OCI-LY3 (cell line): ENCODE results near the gene MORF4L2.
"Not testable (repeated sequence)": the region's sequence is repeated elsewhere in the genome, so short reads cannot be mapped to it uniquely, and the experiment has no call there.

Source experiments
- H2AFZ ChIP-seq: fragments of 200-600, 300-600 bp; shearing (Covaris generic); 2 replicates; pipeline ENCODE4 v1.6.0; 2014; ENCODE audit warnings: antibody characterized with exemption, low read depth, low read length
- H3K27ac ChIP-seq: fragments of 200-600, 300-600 bp; sonication (generic); 2 replicates; pipeline ENCODE4 v1.5.1; 2014; ENCODE audit warnings: mild to moderate bottlenecking, low read length, moderate library complexity, mixed read lengths
- H3K27me3 ChIP-seq: fragments of 200-600, 300-600 bp; sonication (generic); 2 replicates; pipeline ENCODE4 v1.6.1; 2014; ENCODE audit warnings: low read depth, low read length, mixed read lengths
- H3K36me3 ChIP-seq: fragments of 200-600, 300-600 bp; sonication (generic); replicated peaks from 2 replicates; pipeline ENCODE3; 2014; ENCODE audit warnings: low read depth, low read length, mixed read lengths
- H3K4me1 ChIP-seq: fragments of 300-600, 200-600 bp; sonication (generic); 2 replicates; pipeline ENCODE4 v1.6.1; 2014; ENCODE audit warnings: low read length, mixed read lengths
- H3K4me2 ChIP-seq: fragments of 200-600, 300-600 bp; sonication (generic); 2 replicates; pipeline ENCODE4 v1.6.1; 2014; ENCODE audit warnings: low read length, mixed read lengths
- H3K4me3 ChIP-seq: fragments of 300-600, 200-600 bp; sonication (generic); 2 replicates; pipeline ENCODE4 v1.5.1; 2014; ENCODE audit warnings: antibody characterized with exemption, mild to moderate bottlenecking, low read length, moderate library complexity
- H3K79me2 ChIP-seq: fragments of 300-600, 200-600 bp; shearing (Covaris generic); 2 replicates; pipeline ENCODE4 v1.6.1; 2014; ENCODE audit warnings: mild to moderate bottlenecking, low read length, mixed read lengths
- H3K9ac ChIP-seq: fragments of 300-600, 200-600 bp; shearing (Covaris generic); 2 replicates; pipeline ENCODE4 v1.6.0; 2014; ENCODE audit warnings: mild to moderate bottlenecking, low read length, moderate library complexity
- H3K9me3 ChIP-seq: fragments of 200-600, 300-600 bp; shearing (Covaris generic); 2 replicates; pipeline ENCODE4 v1.6.1; 2014; ENCODE audit warnings: low read length, mixed read lengths; ENCODE audit not compliant: insufficient read depth
- H4K20me1 ChIP-seq: fragments of 200-600, 300-600 bp; sonication (generic); 2 replicates; pipeline ENCODE4 v1.6.1; 2016; ENCODE audit warnings: low read length, mixed read lengths; ENCODE audit not compliant: insufficient read depth
- EZH2phosphoT487 ChIP-seq: fragments of 200-600 bp; shearing (Covaris generic); IDR thresholded peaks from 2 replicates; pipeline ENCODE4 v1.6.1; 2018; ENCODE audit warnings: antibody characterized with exemption, mixed run types, low read depth
- TF ChIP-seq, protein P1 (sequence below): fragments of 200-600, 300-600 bp; sonication (generic); IDR thresholded peaks from 2 replicates; pipeline ENCODE4 v1.5.1; 2014; ENCODE audit warnings: antibody characterized with exemption, low read length, low read depth

Gene MORF4L2

DNA sequence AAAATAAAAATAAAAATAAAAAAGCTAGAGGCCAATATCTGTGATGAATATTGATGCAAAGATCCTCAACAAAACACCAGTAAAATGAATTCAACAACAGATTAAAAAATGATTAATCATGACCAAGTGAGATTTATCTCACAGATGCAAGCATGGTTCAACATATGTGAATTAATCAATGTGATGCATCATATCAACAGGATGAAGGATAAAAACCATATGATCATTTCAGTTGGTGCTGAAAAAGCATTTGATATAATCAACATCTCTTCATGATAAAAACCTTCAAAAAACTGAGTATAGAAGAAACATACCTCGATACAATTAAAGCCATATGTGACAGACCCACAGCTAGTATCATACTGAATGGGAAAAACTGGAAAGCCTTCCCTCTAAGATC lies 38.9 kb downstream of the MORF4L2 start:
- Histone ChIP-seq H3K9me3 (no peaks in the 10 kb centered on the region), H3K4me1 (no peaks in the 10 kb centered on the region), H3K36me3 (no peaks in the 10 kb centered on the region), H3K27ac (no peak overlapping the region), H3K4me3 (no peak overlapping the region), H3K79me2 (no peaks in the 10 kb centered on the region), H3K9ac (no peak overlapping the region), H4K20me1 (no peaks in the 10 kb centered on the region), H2AFZ (no peak overlapping the region), H3K27me3 (no peaks in the 10 kb centered on the region), H3K4me2 (no peak overlapping the region)
- no peak for TF ChIP-seq EZH2phosphoT487
- TF ChIP-seq, protein P1, sequence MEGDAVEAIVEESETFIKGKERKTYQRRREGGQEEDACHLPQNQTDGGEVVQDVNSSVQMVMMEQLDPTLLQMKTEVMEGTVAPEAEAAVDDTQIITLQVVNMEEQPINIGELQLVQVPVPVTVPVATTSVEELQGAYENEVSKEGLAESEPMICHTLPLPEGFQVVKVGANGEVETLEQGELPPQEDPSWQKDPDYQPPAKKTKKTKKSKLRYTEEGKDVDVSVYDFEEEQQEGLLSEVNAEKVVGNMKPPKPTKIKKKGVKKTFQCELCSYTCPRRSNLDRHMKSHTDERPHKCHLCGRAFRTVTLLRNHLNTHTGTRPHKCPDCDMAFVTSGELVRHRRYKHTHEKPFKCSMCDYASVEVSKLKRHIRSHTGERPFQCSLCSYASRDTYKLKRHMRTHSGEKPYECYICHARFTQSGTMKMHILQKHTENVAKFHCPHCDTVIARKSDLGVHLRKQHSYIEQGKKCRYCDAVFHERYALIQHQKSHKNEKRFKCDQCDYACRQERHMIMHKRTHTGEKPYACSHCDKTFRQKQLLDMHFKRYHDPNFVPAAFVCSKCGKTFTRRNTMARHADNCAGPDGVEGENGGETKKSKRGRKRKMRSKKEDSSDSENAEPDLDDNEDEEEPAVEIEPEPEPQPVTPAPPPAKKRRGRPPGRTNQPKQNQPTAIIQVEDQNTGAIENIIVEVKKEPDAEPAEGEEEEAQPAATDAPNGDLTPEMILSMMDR: no peak

DNA sequence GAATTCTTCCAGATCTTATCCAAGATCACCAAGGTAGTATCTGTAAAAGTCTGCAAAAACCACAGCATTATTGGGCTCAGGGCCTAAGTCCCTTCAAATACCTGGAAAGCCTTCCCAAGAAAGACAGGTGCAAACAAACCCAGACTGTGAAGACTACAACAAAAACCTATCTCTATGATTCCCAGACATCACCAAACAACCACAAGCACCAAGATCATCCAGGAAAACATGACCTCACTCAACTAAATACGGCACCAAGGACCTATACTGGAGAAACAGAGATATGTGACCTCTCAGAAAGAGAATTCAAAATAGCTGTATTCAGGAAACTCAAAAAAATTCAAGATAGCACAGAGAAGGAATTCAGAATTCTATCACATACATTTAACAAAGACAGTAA lies 42.4 kb downstream of the MORF4L2 start:
- no peak overlapping the region for H3K9ac ChIP-seq
- no peak overlapping the region for H3K27ac ChIP-seq
- no peaks in the 10 kb centered on the region for H3K4me1 ChIP-seq
- no peak overlapping the region for H3K4me3 ChIP-seq
- H3K9me3 ChIP-seq: no peaks in the 10 kb centered on the region
- no peak overlapping the region for H2AFZ ChIP-seq
- no peaks in the 10 kb centered on the region for H3K27me3 ChIP-seq
- H3K36me3 ChIP-seq: no peaks in the 10 kb centered on the region
- H4K20me1 ChIP-seq: no peaks in the 10 kb centered on the region
- H3K79me2 ChIP-seq: no peaks in the 10 kb centered on the region
- TF ChIP-seq EZH2phosphoT487: no peak
- TF ChIP-seq, protein P1: no peak
- no peak overlapping the region for H3K4me2 ChIP-seq

DNA sequence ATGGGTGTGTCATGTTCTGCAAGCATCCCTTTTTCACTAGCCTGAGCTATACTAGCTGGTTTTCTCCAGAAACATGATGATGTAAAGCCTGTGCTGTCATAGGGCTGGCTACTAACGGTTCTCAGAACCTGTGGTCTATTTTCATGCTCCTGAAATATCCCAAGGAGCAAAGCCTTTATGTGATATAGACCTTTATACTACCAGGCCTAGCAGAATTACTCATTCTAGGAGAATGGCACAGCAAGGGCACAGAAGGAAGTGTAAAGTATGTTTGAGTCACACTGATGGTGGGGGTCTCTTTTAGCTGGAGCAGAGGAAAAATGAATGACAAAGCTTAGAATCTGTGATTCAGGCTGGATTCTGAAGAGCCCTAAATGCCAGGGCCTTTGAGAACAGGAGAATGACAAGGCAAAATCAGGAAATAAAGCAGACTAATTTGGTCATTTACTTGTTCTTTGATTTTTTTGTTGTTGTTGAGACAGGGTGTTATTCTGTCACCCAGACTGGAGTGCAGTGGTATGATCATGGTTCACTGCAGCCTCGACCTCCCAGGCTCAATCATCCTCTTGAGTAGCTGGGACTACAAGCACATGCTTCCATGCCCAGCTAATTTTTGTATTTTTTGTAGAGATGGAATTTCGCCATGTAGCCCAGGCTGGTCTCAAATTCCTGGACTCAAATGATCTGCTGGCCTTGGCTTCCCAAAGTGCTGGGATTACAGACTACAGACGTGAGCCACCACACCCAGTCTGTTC lies 45.9 kb downstream of the MORF4L2 start:
- H3K4me3 ChIP-seq: no peak overlapping the region
- H2AFZ ChIP-seq: no peak overlapping the region
- H3K9me3 ChIP-seq: no peaks in the 10 kb centered on the region
- no peak overlapping the region for H3K4me2 ChIP-seq
- no peak overlapping the region for H3K27ac ChIP-seq
- H4K20me1 ChIP-seq: no peaks in the 10 kb centered on the region
- no peaks in the 10 kb centered on the region for H3K79me2 ChIP-seq
- no peaks in the 10 kb centered on the region for H3K36me3 ChIP-seq
- no peaks in the 10 kb centered on the region for H3K4me1 ChIP-seq
- H3K27me3 ChIP-seq: no peaks in the 10 kb centered on the region
- TF ChIP-seq, protein P1: no peak
- no peak for TF ChIP-seq EZH2phosphoT487
- H3K9ac ChIP-seq: no peak overlapping the region

DNA sequence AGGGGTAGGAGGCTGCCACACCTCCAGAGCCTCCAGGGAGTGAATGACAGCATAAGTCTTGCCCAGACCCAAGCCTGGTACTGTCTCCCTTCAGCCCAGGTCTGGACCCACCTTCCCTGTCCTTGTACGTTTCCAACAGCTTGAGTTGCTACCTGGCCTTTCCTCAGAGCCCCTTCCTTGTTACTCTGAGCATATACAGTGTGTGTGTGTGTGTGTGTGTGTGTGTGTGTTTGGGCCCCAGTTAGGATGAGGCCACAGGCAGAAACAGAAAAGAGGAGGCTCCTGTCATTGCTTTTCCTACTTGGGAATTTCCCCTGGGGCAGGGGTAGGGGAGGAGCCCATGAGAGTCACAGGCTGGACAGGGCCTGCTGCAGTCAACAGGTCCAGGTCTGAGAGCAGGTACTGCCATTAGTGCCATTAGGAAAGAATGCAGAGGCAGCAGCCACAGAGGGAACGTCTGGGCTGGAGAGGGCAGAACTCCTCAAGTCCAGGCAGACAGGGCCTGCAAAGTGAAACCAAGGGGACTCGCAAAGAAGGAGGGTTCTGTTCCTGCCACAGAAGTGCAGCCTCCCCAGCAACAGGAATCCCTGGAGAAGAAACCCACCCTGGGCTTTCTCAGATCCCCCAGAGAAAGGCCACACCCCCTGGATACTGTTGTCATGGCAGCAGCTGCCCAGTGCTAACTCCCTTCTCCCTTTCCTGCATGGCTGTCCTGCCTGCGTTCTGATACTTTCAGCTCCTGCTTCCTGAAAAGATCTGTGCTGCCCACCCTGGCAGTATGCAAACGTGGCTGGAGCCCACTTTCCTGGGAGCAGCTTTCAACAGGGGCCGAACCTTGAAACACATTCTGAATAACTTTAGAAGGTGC lies 47.8 kb downstream of the MORF4L2 start:
- not testable (repeated sequence) for H3K79me2 ChIP-seq, H2AFZ ChIP-seq, H3K9me3 ChIP-seq, H3K27me3 ChIP-seq, H3K36me3 ChIP-seq, H3K9ac ChIP-seq, H4K20me1 ChIP-seq, H3K4me3 ChIP-seq, H3K4me1 ChIP-seq, H3K4me2 ChIP-seq, H3K27ac ChIP-seq
